NCI-H2196 treated with DMSO at 0.1 percent for 48 hours (cell line): Measurements from ENCODE around the gene KRT73.

Experiments
- DNase-seq: peaks from one replicate; lab custom pipeline; 2025; ENCODE audit not compliant: unreplicated experiment; lab: John Stamatoyannopoulos, UW

The KRT73 gene

DNA sequence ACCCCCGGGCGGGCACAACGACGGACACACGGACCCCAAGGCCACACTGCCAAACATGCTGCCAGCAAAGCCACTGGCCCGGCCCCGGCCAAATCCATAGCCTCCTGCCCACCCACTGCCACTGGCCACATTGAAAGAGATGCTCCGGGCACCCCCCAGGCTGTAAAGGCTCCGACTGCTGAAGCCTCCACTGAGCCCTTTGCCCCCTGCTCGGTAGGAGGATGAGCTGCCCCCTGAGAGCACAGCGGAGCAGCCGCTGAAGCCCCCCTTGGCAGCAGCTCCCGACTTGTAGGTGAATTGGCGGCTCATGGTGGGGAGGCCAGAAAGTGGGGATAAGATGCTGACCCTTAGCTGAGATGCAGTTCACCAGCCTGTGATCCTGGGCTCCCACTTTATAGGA lies at the start of gene KRT73:
KRT73 (minus strand) TSS at position 344 of the 400 bp plus-strand sequence; CDS start at position 309, 35 bp downstream.
- no peak for DNase-seq

DNA sequence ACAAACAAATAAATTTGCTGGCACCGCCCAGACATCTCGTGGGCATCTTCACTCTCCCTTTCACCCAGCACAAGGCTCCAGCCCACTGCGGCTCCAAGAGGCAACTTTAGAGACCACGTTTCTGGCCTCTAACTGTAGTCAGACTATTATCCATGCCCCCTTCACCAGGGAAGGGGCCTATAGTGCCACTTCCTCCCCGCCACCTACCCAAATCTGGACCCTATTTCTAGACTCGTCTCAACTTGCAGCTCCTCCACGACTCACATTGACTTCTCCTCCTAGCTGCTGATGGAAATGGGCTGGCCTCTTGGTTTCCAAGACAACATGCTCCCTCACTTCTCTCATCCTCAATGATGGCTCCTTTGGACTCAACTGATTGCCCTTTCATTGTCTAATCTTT lies 49.6 kb upstream of the KRT73 start:
- no peak for DNase-seq

DNA sequence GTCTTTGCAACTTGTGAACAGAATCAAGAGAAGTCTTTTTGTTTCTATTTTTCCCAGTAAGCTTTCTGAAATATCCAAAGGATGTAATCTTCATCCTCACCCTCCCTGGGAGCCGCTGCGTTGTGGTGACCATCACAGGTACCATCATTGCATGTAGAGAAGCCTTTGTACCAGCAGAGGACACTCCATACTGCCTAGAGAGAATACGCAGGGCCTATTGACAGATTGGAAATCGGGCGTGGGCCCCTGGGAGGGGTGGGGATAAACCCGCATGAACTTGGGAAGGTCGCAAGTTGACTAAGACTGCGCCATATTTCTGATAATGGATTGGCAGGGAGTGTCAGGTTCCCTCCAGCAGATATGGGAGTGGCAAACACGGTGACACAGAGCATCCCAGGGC lies 49.1 kb upstream of the KRT73 start:
- no peak for DNase-seq

DNA sequence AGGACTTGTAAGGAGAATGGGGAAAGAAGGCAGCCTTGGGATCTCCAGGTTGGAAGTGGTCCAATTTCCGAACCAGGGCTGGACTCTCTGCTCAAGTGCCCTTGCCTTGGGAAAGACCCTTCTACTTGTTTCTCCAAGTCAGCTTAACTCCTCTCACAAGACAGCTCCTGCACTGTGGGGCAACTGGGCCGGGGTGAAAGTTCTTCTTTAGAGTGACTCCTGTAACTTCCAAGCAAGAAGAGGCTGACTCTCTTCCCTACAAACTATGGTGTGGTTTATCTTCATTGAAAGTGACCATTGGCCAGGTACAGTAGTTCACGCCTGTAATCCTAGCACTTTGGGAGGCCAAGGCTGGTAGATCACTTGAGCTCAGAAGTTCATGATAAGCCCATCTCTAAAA lies 48.1 kb upstream of the KRT73 start:
- DNase-seq, result no peak

DNA sequence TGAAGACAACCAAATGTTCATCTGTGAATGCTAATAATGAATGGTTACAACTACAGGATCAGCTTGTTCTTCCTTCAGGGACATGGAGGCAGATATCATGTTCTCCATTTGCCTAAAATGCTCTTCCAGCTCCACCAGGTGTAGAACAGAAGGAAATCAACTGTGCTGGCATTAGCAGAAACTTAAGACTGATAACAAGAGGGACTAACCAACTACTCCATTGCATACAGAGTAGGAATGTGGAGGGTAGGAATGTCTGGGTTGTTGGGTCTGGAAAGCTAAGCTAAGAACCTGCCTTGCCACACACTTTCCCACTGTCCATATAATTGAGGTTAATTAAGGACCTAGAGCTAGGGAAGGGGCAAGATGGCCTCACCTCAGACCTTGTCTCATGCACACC lies 45.1 kb upstream of the KRT73 start:
- DNase-seq, result no peak

DNA sequence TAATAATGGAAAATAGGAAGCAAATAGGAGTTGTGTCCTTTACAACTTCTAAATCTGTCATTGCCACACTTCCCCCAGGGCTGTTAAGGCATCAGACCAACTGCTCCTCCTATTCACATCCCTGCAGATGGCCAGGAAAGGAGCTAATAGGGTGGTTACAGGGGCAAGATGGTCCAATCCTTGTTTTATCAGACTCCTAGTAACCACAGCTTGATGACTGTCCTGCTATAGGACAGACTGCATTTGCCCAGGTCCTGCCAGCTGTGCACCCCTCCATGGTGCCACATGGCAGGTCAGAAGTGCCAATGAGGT lies 44.5 kb upstream of the KRT73 start:
- no peak for DNase-seq

DNA sequence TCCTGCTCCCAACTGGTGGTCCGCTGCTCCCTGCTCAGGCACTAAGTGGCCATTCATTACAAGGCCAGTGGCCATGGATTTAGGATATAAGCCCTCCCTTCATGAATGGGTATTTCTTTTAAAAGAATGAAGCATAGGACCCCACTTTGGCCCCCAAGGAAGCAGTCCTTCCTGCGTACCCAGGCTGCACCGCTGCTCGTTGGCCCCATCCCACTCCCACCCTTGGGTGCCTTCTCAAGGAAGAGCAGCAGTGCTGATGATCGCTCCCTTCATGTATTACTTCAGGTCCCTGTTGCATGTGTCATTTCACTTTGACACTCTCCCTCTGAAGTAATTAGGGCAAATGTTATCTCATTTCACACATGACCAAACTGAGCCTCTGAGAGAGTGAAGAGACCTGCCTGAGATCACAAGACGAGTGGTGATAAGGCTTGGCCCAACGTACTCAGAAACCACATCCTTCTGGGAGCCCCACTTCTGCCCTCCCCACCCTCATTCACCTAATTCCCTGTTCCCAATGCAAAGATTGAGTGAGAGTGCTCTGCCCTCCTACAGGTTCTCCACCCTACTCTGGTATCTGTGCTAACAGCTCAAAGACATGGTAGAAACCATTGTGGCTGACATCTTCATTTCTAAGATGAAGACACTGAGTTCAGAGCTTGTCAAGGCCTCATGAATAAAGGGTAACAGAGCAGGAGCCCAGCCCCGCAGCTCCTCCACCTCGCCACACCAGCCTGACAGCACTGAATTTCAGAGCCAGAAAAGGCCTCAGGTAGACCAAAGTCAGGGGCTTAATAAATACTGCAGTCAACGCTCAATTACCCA lies 43.9 kb upstream of the KRT73 start:
- DNase-seq, result no peak

DNA sequence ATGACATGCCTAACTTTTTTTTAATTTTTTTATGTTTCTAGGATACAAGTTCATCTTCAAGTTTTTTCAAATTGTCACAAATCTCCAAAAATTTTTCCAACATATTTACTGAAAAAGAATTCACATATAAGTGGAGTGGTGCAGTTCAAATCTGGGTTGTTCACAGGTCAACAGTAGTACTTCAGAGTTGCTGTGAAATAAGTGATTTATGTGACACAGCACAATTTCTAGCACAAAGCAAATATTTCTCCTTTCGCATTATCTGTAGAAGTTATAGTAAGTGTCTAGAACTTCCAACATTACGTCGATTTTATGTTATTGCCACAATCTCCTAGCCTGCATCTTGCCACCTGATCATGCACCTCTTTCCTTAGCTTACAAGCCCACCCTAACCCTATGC lies 43.3 kb upstream of the KRT73 start:
- no peak for DNase-seq

DNA sequence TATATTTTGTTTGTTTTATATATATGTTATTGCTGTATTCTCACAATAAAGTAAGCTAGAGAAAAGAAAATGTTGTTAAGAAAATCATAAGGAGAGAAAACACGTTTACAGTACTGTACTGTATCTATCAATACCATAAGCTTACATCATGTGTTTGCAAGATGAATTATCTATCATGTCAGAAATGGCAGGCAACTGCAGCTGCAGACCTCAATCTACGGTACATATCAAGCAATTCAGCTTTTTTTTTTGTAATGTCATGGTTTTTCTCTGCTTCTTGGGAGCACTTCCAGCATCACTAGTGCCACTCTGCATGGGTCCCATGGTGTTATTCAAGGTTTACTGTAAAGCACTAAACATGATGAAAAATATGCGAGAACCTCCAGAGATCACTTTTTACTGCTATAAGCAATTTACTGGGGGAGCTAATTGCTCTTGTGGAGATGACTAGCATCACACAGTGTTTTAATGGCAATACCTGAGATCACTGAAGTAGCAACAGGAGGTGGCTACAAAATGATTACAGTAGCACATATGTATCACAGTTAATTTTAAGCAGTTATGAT lies 42.7 kb upstream of the KRT73 start:
- no peak for DNase-seq

DNA sequence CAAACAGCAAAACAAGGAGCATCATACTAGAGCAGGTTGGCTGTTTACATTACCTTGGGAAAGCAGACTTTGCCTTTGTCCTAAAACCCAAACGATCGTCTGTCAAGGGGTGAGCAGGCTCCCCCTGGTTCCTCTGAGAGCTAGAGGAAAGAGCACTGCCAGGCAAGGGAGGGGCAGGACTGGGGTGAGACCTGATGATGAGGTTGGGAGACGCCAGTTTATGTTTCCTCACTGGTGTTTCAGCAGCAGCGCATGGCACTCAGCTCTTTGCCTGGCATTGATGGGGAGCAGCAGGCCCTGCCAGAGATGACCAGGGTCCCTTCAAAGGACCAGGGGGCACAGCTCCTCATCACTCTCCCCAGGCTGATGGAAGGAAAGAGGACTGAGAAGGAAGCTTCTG lies 41.6 kb upstream of the KRT73 start:
- DNase-seq, result no peak

DNA sequence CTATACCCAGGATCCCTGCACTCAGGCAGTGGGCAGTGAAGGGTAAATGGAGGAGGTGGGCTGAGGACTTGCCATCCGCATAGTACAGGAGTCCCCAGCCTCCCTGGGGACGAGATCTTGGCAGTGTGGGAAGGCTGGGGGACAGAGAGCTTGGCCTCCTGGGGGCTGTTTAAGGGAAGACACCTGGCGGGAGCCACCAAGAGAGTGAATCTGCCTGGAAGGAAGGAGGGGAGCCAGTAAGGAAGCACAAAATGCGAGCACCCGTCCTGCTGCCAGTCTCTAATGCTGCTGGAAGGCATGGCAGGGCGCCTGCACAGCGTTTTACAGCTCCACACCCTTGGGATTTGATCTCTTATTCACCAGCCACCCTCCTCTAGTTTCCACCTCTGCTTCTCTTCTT lies 41.0 kb upstream of the KRT73 start:
- DNase-seq, result no peak

DNA sequence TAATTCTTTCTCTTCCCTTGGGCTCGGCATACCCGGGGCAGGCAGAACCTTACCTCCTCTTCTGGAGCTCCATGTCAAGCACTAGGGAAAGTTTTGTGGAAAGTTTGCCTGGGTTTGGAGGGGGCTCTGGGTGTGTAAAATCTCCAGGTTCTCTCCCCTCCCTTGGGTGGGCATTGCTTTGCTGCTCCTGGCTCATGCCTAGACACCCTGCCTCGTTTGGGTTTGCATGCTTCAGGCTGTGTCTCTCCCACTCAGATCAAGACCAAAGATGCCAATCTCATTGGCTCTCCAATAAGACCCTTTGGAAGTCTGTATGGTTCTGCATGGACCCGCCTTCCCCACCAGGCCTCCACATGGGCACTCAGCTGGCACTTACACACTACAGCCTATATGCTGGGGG lies 39.8 kb upstream of the KRT73 start:
- DNase-seq, result no peak

DNA sequence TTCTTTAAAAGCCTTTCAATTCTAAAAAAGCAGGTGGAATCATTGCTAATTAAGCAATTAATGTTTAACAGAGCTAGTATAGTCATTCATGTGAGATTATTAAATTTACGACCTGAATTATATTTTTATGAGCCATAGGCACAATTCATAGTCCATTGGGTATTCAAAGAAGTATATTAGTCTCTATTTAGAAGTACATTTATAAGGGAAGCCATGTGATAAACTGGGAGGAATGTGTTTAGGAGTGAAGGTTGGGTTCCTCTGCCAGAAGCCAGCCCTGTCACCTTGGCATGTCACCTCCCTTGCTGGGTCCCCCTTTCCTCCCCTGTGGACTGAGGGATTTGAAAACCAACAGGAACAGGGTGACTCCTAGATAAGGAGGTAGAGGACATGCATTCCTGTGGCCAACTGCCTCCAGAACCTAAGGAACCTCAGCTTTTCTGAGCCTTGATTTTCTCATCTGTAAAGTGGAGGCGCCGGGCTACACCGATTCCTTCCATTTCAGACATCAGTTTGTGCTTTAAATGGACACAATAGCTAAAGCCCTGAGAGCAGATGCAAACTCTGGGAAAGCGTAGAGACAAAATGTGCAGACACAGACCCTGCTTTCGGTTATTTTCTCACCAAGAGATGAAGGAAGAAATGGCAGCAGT lies 39.0 kb upstream of the KRT73 start:
- DNase-seq, result no peak

DNA sequence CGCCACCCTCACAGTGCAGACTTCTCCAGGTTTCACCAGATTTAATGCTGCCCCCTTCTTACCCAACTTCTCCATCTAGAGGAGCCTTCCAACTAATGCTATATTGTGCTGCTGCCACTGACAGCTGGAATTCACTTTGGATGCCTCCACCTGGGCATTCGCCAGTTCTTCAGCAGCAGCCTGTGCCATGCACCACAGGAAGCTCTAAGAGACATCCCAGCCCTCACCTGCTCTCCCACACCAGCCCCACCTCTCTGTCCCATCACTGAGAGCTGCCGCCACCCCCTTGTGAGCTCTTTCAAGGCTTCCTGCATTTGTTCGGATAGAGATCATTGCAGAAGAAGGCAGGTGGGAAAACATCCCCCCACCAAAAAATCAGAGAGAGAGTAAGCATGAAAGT lies 38.3 kb upstream of the KRT73 start:
- no peak for DNase-seq

DNA sequence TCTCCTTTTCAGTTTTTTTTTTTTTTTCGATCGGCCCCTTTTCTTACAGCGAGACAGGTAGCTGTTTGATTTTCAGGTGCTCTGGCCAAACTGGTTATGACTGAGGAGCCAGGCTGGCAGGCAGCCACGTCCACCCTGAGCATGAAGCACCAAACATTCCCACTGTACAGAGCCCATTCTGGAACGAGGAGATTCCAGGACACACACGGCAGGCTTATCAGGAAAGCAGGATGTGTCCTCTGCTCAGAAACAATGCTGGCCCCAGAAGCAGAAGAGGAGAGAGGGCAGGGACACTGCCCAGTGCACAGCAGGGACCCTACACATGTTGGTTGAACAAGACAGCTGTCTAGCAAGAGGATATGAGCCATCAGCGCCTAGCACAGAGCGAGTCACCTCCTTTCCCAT lies 37.4 kb upstream of the KRT73 start:
- no peak for DNase-seq

DNA sequence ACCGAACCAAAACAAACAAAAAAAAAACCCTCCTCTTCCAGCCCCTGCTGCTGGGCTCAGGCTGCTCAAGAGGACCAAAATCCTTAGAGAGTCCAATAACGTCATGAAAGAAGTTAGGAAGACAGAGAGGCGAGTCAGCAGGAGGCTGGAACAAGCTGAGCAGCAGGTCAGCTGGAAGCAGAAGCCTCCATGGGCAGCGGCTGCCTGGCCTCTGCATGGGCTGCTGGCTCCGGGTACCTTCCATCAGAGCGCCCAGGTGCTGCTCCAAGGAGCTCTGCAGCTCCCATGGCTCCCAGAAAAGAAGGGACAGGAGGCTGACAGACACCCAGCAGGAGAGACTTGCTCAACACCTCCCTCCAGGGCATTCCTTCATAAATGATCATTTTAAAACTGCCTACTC lies 36.9 kb upstream of the KRT73 start:
- DNase-seq, result no peak

DNA sequence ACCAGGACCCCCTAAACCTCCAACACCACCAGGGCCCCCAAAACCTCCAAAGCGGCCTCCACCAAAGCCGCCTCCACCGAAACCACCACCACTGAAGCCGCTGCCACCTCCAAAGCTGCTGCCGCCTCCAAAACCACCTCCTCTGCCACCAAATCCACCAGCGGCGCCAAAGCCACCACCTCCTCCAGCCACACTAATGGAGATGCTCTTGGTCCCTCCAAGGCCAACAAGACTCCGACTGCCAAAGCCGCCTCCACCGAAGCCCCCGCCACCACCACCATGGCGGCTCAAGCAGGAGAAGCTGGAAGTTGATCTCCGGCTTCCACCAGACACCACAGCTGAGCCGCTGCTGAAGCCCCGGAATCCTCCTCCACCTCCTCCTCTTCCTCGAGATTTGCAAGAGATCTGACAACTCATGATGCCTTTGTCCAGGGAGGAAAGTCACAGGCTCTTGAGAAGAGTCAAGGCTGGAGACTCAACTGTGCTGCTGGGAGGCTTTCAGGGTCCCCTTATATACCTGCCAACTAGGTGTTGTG lies 33.4 kb upstream of the KRT73 start, which contains the start of gene KRT2:
KRT2 (minus strand) TSS at position 486 of the 536 bp plus-strand sequence; CDS start at position 417, 69 bp downstream.
- DNase-seq, result no peak

DNA sequence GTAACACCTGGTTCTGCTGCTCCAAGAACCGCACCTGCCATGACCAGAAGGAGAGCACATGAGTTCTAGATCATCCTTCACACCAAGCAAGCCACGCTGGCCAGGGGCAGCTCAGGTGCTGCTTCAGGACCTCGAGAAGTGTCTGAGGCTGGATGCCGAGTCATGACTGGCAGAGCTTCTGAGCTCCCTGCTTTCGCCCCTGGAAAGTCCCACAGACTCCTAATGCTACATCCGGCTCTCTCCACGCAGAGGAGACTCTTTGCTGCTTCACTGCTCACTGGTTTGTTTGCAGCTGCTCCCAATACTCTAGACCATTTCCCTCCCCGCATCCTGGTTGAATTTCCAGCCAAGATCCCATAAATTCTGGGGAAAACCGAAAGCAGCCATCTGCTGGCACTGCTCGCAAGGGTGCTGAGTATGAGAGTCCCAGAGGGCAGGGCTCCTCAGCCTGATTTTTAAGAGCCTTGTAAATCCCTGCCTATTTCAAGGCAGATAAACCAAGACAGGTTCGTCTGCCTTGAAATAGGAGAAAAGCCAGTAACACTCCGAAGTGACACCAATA lies 32.2 kb upstream of the KRT73 start:
- no peak for DNase-seq

DNA sequence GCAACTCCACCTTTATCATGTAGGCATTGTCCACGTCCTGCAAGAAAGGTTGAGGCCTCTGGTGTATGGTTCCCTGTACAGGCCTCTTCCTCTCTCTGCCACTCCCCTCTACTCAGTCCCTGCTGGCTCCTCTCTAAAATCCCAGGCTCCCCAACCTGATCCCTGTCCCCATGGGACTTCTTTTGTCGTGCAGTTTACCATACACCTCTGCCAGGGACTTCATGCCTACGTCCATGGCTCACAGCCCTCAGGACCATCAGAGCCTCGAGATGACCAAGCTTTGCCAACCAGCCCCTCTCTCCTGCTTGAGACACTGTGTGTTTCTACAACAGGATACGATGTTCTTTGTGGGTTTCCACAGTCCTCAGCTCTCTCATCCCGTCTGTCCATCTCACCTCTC lies 30.7 kb upstream of the KRT73 start:
- no peak for DNase-seq

DNA sequence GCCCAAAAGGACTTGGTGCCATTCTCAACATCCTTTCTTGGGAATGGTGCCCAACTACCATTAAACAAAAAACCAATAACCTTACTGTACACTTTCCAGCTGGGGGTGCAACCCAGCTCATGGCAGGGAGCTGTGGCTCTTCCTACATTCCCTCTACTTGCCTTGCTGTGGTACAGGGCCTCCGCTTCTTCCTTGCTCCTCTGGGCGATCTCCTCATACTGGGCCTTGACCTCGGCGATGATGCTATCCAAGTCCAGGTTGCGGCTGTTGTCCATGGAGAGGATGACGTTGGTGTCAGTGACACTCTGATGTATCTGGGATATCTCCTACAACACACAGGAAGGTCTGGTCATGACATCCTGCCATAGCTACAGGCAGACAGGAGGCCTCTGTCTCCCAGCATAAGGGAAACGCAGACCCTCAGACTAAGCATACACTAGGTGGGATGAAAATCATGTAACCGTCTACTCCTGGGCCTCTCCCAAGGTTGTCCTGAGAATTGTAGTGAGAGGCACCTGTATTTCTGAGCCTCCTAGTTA lies 29.7 kb upstream of the KRT73 start:
- no peak for DNase-seq

DNA sequence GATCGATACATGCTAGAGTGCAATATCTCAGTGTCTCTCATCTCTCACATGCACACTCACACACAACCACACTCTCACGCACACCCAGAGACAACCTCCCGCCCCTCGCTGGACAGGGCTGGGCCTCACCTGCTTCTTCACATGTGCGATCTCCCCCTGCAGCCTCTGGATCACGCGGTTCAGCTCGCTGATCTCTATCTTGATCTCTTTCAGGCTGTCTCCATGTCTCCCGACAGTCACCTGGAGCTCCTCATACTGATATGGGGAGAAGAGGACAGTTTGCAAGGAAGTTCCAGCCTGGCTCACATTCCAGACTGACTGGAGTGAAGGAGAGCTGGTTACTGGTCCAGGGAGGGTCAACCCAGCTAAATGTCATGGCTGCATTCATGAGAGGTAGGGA lies 29.2 kb upstream of the KRT73 start:
- DNase-seq, result no peak

DNA sequence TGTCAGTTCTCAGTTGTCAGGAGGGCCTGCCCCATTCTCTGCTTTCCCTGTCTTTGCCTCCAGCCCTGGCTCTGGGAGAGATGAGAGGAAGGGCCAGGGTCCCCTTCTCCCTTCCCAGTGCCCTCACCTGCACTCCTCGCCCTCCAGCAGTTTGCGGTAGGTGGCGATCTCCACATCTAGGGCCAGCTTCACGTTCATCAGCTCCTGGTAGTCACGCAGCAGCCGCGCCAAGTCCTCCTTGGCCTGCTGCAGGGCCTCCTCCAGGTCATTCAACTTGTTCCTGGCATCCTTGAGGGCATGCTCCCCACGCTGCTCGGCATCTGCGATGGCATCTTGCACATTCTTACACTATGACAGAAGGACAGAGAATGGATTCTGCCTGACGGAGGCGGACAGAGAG lies 28.3 kb upstream of the KRT73 start:
- no peak for DNase-seq
